Body of pancreas (tissue), 4 donors: ENCODE data around the gene LACTBL1.

Source experiments
- CTCF ChIP-seq, 7 experiments: fragments of 450-650 bp in 4 of 7; fragments of 200-600 bp in 3 of 7; sonication (generic) in 3 of 7; IDR thresholded peaks; one replicate each; pipeline ENCODE4 v1.5.1; 2016 to 2019; ENCODE audit warnings: antibody characterized with exemption in 7 of 7
- POLR2A ChIP-seq, 3 donors: fragments of 450-650 bp; IDR thresholded peaks; one replicate each; pipeline ENCODE4 v1.6.1; 2016; ENCODE audit warnings: antibody characterized with exemption in 3 of 3, mild to moderate bottlenecking in 2 of 3

GRCh38 chr1:22976127-22976460, 3.4 kb upstream of the LACTBL1 start:
- TF ChIP-seq CTCF (IDR thresholded peaks at IDR 0.05) (no peak), POLR2A (IDR thresholded peaks at IDR 0.05) (no peak)
